Activated gamma-delta T cell (primary cell): ENCODE data around the gene HOXC11.

ENCODE experiments used
- DNase-seq: peaks from one replicate; lab custom pipeline; 2025; lab: John Stamatoyannopoulos, UW

HOXC11 gene

DNA sequence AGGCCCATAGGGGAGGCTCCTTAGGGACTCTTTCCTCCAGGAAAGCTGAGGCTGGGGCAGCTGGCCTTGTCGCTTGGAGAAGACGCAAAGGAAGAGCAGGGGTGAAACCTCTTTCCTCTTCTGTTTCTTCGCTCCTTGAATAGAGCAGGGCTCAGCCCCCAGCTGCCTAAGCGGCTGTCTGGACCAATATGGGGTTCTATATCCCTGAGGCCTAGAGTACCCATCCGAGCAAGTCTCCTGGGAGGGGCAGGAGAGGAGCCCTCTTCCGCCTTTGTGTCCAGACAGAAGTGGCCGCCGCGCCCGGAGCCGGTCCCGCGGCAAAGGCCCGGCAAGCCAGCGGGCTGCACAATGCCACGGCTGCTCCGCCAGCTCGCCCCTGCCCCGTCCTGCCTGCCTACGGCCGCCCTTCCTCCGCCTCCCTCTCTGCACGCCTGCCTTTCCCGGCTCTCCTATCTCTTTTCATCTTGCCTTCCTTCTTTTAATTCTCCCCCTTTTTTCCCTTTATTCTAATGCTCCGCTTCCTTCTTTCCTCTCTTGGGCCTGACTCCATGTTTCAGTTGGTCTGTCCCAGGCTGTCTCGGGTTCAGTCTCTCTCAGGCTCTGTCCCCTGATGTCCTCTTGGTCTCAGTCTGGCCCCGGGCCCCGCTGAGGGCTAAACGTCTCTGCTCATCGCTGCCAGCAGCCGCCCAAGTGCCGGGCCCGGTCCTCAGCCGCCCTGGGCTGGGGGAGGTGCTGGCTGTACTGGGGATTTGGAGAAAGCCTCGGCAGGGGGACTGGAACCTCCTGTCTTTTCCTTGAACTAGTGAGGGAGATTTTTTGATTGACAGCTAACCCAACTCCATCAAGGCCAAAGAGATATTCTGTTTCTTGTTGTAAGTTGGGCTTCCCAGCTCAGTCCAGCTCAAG, 24.5 kb downstream of the HOXC11 start:
- DNase-seq = no peak

DNA sequence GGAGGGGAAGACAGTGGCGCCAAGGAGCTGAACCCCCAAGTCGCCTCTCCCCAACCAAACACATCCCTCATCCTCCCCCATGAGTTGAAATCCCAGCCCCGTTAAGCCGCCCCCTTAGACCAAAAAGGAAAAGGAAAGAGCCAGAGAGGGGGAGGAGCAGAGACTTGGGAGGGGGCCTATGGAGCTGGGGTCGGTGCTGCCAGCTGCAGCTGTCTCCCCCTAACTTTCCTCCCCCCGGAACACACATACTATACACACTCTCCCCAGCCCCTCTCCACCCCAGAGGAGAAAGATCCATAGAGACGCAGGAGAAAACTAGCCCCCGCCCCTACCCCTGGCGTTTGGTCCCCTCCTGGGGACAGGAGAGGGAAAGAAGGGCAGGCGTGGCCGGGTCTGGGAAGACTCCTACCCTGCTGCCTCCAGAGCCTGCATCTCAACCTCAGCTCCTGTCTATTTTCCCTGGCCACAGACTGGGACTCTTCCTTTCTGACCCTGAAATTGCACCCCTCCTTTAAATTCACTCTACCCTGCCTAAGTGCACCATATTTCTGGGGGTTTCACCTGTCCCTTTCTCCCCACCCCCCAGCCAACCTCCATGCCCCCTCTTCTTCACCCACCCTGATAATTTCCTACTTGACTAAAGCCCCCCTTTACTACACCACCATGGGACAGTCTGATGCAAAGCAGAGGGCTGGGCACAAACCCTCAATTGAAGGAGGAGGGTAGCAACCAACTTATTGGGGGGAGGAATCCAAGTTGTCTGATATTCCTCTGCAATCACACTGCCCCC, 25.4 kb downstream of the HOXC11 start:
- DNase-seq = no peak

DNA sequence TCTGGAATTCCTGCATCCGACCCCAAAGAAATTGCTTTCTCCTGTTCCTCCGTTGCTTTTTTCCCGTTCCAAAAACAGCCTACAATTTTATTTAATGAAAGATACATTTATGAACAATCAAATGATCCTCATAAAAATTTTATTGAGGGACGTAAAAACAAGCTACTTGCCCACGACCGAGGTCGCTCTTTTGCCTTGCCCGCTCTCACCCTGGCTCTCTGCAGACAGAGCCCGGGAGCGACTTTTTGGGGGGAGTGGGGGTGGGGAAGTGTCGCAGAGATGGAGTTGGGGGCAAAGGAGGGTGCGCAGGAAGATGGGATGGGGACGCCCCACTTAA, 25.9 kb downstream of the HOXC11 start:
- DNase-seq = no peak

DNA sequence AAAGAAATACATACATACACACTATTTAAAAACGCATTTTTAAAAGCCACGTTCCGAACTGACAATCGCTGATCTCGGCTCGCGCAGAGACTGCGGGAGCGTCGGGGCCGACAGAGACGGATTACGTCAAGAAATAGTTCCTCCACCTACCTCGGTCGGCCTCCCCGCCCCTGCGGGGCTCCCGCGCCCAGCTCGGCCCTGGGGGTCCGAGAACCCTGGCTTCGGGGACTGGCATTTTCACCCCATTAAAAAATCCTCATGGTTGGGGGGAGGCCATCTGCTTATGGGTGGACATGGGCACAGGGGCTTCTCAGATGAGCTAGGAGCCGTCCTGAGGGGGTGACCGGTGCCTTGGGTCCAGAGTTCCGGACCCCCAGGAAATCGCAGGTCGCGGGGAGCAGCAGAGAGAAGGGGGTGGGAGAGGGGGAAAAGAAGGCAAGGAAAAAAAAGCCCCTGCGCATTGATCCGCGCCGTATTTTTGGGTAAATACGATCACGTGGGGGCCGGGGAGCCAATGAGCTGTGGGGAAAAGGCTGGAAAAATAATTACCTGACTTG, 26.7 kb downstream of the HOXC11 start:
- no peak for DNase-seq

DNA sequence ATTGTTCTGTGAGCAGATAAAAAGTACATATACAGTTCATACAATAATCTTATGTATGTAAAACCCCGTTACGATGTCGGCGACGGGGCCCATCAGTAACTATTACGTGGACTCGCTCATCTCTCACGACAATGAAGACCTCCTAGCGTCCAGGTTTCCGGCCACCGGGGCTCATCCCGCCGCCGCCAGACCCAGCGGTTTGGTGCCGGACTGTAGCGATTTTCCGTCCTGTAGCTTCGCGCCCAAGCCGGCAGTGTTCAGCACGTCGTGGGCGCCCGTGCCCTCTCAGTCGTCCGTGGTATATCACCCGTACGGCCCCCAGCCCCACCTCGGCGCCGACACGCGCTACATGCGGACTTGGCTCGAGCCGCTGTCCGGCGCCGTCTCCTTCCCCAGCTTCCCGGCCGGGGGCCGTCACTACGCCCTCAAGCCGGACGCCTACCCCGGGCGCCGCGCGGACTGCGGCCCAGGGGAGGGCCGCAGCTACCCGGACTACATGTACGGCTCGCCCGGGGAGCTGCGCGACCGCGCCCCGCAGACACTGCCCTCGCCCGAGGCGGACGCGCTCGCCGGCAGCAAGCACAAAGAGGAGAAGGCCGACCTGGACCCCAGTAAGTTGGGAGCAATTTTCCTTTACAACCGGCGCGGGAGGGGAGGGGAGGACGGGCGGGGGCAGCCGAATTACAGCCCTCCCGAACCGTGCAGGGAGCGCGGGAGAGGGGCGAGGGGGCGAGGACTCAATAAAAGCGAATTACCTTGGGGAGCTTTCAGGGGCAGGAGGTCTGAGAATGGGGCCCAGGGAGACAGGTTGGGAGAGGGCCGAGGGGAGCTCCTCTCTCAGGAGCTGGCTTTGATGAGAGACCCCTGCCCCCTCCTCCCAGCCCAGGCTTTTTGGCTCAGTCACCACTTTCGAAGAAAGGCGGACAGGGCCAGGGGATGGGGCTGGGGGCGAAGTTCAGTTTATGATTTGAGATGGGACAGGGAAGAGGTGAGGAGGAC, 27.5 kb downstream of the HOXC11 start, which contains the start of gene HOXC9:
TSS of gene HOXC9 (plus strand) at position 46 of the 999 bp plus-strand sequence. CDS start at position 74, 28 bp downstream.
- no peak for DNase-seq

DNA sequence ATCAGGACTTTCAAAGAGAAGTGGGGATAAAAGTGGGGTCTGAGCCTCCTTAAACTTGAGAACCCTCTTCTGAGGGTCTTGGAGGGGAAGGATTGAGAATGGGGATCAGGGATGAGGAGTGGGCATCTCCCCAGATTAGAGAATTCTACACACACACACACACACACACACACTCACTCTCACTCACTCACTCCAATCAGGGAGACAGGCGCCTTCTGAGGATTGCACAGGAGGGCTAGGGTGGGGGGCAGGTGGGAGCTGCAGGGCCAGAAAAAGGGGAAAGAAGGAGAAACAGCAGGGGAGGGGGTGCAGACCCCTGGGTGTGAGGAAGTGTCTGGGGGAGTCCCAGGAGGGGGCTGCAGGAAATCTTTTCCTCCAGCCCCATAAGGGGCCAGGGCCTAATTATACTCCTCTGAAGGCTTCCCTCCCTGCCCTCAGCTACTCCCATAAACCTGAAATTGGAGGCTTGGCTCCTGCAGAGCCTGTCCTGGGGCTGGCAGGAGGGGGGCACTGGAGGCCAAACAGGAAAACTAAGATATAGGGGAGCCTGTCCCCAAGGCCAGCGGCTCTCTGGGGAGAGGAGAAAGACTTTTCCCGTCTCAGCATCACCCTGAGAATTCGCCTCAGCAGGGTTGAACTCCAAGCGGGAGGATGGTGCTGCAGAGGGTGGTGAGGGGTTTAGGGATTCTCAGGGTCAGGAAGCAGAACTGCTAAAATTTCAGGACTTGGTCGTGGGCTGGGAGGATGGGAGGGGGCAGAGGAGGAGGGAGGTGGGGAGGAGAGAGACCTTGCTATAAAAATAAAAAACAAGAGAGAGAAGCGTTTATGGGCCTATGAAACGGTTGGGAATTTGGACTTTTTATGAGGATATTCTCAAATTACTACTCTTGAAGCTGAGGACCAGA, 28.6 kb downstream of the HOXC11 start:
- no peak for DNase-seq

DNA sequence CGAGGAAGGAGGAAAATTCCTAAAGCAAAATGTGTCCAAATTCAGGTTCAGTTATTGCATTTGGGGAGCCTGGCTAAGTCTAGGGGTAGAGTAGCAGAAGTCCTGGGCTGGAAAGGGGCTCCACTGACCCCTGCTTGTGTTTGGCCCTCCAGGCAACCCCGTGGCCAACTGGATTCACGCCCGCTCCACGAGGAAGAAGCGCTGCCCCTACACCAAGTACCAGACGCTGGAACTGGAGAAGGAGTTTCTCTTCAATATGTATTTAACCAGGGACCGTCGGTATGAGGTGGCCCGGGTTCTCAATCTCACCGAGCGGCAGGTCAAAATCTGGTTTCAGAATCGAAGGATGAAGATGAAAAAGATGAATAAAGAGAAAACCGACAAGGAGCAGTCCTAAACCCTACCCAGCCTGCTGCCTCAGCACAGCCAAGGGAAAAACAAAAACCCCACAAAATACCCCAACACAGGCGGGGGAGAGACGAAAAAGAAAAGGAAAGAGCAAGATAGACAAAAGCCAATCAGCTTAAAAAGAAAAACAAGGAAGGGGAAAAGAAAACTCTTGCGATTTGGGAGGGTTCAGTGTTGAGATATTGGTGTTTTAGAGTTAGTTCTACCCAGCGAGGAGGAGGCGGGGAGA, 29.5 kb downstream of the HOXC11 start:
- no peak for DNase-seq

DNA sequence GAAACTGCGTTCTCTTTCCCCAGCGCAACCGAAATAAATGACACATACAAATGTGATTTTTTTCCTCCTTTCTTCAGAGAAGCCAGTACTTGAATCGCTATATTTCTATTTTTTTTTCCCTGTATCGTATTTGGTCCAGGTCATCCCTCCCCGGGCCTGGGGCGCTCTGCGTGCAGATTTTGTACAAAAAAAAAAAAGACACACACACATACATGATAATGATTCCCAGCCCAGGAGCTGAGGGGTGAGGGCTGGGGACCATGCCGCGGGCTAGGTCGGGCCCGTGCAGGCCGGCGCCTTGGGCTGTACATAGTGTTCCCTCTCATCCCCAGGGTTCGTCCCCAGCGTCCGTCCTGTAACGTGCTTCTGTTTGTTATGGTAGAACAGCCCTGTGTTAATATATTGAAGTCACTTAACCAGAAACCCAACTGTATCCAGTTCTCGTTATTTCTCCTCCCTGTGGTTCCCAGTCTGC, 30.0 kb downstream of the HOXC11 start:
- DNase-seq = no peak

DNA sequence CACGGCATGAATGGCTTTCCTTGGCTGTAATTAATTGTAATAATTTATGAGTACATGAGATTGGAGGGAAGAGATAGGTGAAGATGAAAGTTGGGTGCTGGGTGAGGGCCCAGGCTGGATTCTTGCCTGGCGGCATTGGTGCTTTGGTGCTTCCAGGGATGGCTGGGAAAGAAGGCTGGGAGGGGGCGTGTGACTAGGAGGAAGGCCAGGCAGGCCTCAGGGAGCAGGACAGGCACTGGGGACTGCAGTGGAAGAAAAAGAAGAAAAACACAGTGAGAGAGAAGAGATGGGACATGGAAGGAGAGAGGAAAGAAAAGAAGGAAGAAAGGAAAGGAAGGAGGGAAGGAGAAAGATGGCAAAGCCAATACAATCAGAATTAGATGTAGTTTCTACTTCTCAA, 30.7 kb downstream of the HOXC11 start:
- no peak for DNase-seq

DNA sequence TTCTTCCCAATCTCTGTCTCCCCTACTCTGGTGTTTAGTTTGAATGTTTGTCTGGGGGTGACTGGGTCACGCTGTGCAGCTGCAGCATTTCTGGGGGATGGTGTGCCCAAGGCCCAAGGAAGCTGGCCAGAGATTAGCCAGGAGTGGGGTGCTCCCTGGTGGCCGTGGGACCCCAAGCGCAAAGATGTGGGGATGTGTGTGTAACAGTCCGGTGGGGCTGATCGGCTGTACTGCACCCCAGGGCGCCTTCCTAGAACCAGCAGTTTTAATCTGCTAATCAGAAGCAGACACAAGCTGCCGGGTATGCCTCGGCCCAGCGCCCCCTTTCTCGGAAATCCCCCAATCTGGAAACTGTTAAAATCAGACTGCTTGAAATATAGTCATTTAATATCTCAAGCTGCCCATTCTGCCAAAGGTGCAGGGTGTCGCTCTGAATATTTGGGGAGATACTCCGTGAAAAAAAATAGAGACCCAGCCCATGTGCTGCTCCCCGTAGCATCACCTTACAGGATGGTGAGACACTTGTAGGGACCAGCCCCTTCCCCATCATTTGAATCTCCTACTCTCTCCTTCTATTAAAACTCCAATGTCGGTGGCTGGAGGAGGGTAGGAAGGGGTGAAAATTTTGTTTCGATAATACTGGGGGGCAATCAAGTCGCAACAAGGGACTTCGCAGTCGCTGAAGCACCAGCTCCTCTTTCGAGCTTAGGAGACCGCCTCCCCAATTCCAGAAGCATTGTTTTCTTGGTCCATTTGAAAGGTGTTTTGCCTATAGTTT, 31.3 kb downstream of the HOXC11 start:
- DNase-seq = no peak

DNA sequence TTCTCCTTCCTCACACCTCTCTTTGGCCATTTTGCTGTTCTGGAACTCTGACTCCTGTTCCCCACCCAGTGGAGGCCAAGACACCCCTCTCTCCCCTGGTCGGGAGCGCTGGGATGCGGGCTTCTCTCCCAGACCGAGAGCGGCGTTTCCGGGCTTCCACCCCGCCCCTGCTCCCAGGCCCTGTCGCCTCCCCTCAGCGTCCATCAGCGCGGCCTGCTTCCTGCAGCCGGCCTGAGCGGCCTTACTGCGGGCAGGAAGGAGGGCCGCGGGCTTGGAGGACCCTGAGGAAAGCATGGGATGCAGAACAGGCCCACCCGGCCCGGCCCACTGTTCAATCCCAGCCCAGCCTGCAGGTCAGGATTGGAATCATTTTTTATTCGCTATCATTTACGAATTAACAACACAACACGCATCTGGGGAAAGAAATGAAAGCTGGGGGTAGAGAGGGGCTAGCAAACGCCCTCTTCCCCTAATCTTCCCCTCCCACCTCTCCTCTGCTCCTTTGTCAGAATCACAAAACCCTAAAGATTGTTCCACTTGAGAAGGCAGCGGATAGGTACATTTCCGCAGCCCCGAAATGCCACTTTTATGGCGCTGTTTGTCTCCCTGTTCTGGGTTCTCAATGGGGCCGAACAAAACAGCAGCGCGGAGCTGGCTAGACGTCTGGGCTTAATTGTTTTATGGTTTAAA, 32.1 kb downstream of the HOXC11 start:
- DNase-seq = no peak

DNA sequence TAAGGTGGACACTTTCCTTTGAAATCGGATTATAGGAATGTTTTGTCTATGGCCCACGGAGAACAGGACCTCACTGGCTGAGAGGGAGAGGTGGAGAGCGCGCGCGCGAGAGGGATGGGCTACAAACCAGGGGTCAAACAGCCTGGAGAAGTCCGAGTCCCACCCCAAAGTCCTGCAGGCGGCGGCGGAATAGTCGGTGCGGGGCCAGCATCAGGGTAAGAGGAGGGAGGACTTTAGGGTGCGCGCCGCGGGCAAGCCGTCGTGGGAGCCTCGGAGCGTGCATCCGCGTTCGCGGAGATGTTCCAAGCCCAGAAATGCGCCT, 32.6 kb downstream of the HOXC11 start:
- no peak for DNase-seq

DNA sequence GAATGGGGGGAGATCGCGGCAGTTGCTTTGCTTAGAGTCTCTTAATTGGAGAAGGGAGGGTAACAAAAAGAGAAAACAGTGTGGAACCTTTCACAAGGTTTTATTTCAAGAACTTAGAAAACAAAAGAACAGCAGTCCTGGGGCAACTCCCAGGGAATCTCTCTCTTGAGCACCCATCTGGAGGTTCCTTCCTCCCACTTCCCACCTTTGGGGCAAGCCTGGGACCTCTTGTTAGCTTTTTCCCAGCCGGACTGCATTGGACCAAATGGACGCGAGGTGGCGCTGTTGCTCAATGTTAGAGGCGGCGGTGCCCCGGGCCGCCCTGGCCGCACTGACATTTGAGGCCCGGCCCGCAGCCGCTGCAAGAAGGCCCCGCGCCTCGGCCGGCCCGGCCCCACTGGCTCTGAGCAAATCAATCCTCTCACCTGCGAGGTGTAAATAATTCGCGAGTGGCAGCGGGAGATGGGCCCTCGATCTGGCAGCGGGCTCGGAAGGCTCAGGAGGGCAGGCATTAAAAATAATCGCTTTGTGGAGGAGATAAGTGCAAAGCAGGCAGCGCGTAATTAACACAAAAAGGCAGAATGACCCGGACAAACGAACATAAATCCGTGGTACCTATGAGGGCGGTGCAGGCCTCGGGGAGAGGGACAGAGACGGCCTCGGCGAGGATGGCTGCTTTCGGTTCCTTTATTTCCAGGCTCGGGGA, 33.1 kb downstream of the HOXC11 start:
- DNase-seq = peak; percentile 40

DNA sequence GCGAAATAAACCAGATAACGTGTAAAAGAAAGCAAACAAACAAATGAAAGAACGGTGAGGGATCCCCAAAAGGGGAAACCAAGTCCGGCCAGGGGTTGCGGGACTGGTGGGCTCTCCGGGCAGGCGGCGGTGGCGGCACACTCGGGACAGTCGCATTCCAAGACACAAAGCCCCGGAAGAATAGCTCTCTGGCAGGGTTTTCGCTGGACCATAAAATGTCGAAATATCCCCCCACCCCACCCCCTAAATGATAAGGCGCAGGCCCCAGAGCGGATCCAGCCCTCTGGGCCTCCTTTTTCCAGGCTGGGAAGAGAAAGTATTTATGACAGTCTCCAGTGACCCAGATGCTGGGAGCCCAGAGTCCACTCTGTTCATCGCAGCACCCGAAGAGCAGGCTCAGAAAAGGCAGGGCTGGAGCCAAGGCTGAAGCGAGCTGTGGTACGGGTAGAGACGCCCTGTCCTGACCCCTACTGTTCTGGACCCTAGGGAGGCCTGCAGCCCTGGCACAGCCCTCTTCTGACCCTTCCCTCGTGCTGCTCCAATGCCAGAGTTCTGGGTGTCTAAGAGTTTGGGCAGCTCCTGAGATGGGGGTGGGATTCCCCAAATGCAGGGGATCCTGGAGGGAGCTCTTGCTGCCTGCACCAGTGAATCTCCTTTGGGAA, 33.8 kb downstream of the HOXC11 start:
- DNase-seq = no peak

DNA sequence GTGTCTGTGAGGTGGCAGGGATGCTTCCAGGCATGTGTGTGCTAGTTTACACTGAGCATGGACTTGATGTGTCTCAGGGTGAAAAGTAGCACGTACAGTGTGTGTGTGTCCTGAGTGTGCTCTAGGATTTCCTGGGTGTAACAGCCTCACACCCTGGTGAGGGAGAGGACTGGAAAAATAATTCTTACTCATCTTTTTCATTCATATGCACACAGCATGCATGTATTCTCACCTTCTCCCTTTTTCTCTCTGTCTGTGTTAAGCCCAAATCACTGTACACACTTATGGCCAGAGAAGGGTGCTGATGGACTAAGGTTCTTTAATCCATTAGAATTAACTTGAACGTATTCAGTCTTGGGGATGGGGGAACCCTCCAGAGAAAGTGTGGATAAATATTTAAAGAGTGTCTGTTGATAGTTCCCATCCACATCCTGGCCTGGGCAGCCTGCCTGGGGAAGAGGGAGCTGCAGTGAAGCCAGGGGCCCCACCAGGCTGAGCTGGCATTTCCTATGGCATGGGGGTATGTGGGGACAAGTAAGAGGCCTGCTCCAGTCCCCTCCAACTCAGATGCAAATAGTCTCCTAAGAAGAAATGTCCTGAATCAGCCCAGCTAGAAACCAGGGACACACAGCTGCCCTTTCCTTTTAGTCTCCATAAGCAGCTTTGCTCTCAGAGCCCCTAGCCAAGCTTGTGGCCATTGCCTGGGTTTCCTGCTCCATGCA, 34.8 kb downstream of the HOXC11 start:
- DNase-seq = no peak

DNA sequence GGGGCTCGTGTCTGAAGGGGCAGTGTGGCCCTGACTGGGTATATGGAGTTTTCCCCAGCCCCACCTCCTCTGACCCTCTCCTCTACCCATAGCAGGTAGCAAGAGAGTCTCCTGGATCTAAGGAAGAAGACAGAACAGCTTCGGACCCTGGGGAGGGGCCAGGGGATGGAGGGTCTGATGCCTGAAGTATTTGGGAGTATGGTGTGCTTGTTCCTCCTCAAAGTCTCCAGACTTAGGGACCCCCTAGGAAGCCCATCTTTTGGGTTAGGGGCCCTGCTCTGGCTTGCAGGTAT, 35.3 kb downstream of the HOXC11 start:
- no peak for DNase-seq
